HG03045 (cell line): ENCODE measurements around the gene OSBPL6.
"Not testable (repeated sequence)": the region's sequence is repeated elsewhere in the genome, so short reads cannot be mapped to it uniquely, and the experiment has no call there.

Experiments
- ATAC-seq: cut with Tn5 transposase; IDR thresholded peaks from one replicate; pipeline ENCODE4 v1.9.1; 2021; ENCODE audit warnings: mild to moderate bottlenecking, moderate library complexity; ENCODE audit not compliant: unreplicated experiment

OSBPL6 gene

GRCh38 chr2:178388287-178388686 lies 194.0 kb downstream of the OSBPL6 start:
- no peak for ATAC-seq

DNA sequence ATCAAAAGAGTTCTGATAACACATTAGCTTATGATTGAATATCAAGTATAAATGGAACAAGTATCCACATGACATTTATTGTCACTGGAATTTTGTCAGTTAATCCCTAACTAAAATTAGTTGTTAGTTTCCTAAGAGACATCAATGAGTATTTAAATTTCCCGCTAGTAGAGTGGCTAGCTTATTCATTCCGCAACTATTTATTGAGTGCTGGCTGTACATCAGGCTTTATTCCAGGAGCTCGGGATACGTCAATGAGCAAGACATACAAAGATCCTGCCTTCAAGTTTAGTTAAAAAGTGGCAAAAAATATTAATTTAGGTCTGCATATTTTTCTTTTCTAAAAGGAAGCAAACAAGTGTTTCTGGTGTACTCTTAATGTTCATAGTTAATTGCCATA lies 197.4 kb downstream of the OSBPL6 start:
- no peak for ATAC-seq

DNA sequence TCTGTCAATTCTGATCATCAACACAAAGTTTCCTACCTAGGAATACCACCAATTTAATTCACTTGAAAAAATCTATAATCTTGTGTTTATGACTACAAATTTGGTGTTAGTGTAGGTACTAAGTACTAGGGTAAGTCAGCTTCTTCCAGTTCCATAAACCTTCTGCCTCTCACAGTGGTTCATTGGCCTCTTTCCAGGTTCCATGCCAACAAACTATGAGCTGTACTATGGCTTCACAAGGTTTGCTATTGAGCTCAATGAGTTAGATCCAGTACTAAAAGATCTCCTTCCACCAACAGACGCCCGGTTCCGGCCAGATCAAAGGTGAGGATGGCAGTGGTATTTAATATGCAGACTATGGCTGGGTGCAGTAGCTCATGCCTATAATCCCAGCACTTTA lies 197.9 kb downstream of the OSBPL6 start:
- no peak for ATAC-seq

- no peak for ATAC-seq
Observed at GRCh38 chr2:178394859-178395258, 200.5 kb downstream of the OSBPL6 start.

GRCh38 chr2:178395295-178395694 lies 201.0 kb downstream of the OSBPL6 start:
- ATAC-seq = no peak

DNA sequence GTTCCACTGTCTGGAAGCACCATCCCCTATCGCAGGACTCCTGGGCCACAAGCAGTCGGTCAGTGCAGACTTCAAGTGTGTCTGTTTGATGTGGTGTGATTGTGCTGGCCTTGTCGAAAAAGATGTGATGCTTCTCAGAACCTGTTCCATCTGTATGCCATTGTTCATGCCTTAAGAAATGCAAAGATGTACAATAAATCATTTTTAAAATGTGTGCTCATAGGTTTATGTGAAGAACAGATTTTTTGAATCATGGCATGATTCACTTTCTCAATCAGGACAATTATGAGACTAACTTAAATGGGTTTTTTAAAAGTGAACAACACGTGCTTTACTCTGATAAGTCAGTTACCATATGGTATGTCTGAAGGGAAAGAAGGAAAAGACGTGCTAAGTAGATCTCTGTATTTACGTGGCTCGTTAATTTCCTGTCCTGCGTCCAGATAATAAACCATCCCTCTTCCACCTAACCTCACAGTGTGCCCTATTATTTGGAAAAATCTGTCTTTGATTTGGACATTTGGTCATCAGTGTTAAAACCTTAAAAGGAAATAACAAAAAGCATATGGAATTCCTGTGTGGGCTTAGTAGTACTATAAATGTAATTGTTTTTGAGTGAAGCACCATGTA lies 201.7 kb downstream of the OSBPL6 start:
- ATAC-seq = no peak

- peak; percentile 84 for ATAC-seq
Observed at GRCh38 chr2:178397002-178397605, 202.8 kb downstream of the OSBPL6 start.

- ATAC-seq = no peak
Observed at GRCh38 chr2:178401994-178402437, 207.7 kb downstream of the OSBPL6 start.

GRCh38 chr2:178403671-178404306 lies 209.5 kb downstream of the OSBPL6 start:
- ATAC-seq = peak; percentile 41

DNA sequence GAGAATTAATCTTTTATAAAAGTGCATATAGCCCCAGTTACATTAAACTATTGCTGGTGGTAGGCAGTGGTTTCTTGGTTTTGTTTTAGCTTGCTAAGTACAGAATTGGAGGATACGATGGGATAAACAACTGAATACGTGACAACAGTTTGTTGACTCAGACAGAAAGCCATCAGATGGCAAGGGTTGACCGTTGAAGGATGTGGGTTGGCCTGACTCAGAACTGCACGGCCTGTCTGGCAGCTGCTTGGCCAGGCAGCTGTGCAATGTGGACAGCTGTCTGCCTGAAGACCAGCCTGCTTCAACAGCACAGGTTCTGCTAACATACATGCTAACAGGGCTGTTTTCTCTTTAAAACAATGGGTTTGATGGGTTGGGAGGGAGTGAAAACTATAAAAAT lies 210.1 kb downstream of the OSBPL6 start:
- peak; percentile 100 for ATAC-seq

GRCh38 chr2:178409261-178409660 lies 214.9 kb downstream of the OSBPL6 start:
- ATAC-seq = no peak

DNA sequence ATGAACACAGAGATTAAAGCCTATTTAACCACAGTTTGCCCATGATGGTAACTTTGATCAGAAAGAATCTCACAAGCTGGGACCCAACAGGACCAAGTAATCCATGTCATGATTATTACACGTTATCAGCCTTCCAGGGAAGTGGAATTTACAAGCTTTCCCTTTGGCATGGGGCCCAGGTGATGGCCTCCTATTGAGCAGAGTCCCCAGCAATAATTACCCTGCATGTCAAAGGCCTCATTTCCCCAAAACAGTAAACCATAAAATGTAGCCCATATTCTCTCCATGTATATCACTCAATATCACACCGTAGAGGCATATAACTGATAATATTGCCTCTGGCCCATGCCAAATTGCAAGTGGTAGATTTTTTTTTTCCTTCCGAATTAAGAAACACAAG lies 217.7 kb downstream of the OSBPL6 start:
- no peak for ATAC-seq

GRCh38 chr2:178412453-178412852 lies 218.1 kb downstream of the OSBPL6 start:
- ATAC-seq = not testable (repeated sequence)

GRCh38 chr2:178413472-178414265 lies 219.4 kb downstream of the OSBPL6 start:
- peak; percentile 84 for ATAC-seq

GRCh38 chr2:178414266-178415247 lies 220.2 kb downstream of the OSBPL6 start:
- peak; percentile 84 for ATAC-seq

- no peak for ATAC-seq
Observed at GRCh38 chr2:178415979-178416378, 221.7 kb downstream of the OSBPL6 start.

- ATAC-seq = no peak
Observed at GRCh38 chr2:178417916-178418315, 223.6 kb downstream of the OSBPL6 start.

- no peak for ATAC-seq
Observed at GRCh38 chr2:178418426-178418825, 224.1 kb downstream of the OSBPL6 start.

DNA sequence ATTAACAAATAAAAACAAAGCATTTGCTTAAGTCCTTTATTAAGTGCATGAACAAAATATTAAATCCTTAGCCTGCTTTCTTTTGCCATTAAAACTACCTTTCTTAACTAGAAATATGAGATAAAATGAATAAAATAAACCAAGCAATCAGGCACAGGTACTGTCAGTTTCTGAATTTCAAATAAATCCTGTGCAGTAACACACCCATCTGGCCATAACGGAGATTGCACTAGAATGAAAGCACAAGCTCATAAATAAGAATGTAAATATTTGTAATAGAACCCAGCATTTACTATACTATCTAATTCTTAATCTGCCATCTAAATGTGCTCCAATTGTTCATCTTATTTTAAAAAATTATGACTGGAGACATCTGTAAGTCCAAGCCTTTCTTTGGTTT lies 224.8 kb downstream of the OSBPL6 start:
- ATAC-seq = no peak

GRCh38 chr2:178420463-178420999 lies 226.2 kb downstream of the OSBPL6 start:
- ATAC-seq = no peak
